Stimulated activated CD4-positive, alpha-beta T cell treated with anti-CD3 and anti-CD28 coated beads, Interleukin-4, amount 100 ng/mL, for 4 hours (primary cell): ENCODE measurements around the gene RBPMS2.
A peak's percentile ranks its signal among the peaks of the same experiment; 100 is the strongest.
"Not testable (repeated sequence)": the region's sequence is repeated elsewhere in the genome, so short reads cannot be mapped to it uniquely, and the experiment has no call there.

Experiments
- DNase-seq, 2 experiments: peaks; one replicate each; pipeline ENCODE4 v3.0.0-alpha.2; 2020

Gene RBPMS2

DNA sequence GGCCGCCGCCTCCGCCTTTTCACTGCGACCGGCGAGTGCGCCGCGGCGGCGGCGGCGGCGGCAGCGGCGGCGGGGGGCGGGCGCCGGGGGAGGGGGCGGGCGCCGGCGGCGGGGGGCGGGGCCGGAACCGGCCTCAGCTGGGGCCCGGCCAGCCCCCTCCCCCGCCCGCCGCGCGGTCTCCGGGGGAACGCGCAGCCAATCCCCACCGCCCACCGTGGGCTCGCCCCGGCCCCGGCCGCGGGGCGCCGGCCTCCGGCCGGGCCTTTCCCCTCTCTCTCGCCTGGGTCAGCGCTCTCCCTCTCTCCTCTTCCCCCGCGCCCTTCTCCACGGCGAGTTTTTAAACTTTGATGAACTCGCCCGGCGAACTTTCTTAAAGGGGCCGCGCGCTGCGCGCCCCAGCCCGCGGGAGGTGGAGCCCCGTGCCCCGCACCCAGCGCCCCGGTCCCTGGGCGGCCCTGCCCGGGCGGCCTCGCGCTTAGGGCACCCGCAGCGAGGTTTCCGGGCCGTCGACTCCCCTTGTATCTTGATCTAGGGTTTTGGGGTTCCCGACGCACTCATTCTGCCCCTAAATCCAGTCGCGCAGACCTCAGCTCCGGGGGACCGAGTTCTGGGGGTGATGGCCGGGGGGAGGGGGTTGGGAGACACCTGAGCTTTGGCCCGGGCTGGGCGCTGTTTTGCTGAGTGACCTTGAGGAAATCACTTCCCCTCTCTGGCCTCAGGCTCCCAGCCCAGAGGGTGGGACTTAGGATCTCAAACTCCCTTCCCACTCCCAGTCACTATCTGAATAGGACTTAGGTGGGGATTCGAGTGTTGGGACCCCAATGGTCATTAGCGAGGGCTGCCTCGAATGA is at the start of gene RBPMS2:
Gene RBPMS2 (minus strand): TSS at position 39 of the 851 bp plus-strand sequence. CDS start 270 bp downstream, outside the sequence.
- DNase-seq: no peak

DNA sequence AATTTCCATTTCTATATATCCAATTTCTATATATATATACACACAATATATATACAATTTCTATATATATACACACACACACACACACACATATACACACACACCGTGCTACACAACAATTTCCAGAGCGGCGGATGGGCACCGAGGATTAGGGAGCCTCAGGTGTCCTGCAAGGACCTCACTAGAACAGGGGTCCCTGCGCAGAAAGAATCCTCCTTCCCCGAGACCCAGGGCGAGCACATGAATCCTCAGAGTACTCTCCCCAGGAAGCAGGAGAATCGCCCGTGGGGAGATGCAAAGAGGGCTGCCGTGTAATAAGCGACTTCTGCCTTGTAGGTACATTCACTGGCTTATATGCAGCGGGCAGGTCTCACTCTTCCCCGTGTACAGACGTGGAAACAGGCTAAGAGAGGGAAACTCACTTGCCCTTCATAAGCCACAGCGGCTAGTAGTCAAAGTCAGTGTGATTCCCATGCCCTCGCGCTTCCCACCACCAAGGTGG is 49.6 kb upstream of the RBPMS2 start:
- DNase-seq: no peak

DNA sequence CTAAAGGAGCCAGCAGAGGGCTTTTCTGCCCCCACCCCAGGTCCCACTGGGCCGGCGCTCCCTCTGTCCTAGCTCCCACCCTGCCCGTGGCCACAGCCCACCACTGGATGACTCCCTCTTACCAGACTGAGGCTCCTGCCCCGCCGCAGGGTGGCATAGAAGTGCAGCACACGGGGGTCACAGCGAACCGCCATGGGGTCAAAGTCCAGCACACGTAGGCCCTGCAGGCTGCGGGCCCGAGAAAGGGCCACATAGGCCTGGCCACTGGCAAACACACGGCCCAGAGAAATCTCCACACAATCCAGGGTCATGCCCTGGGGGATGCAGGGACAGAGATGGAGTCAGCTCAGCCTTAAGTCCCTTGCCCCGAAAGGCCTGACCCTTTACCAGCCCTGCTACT is 41.1 kb upstream of the RBPMS2 start:
- DNase-seq: no peak

DNA sequence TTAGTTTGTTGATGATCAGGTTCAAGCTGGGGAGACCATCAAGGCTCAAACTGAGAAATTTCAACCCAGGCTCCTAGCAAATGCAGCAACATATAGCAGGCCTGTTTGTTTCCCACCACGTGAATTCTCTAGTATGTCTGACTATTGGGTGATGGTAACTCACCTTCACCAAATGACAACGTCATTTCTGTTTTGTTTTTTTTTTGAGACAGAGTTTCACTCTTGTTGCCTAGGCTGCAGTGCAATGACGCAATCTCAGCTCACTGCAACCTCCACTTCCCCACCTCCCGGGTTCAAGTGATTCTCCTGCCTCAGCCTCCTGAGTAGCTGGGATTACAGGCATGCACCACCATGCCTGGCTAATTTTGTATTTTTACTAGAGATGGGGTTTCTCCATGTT is 39.6 kb upstream of the RBPMS2 start:
- not testable (repeated sequence) for DNase-seq

DNA sequence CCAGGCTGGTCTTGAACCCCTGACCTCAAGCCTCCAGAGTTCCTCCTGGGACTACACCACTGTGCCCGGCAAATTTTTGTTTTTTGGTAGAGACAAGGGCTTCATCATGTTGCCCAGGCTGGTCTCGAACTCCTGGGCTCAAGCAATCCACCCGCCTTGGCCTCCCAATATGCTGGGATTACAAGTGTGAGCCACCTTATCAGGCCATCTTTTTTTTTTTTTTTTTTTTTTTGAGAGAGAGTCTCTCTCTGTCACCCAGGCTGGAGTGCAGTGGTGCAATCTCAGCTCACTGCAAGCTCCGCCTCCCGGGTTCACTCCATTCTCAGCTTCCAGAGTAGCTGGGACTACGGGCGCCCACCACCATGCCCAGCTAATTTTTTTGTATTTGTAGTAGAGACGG is 38.9 kb upstream of the RBPMS2 start:
- DNase-seq: not testable (repeated sequence)

DNA sequence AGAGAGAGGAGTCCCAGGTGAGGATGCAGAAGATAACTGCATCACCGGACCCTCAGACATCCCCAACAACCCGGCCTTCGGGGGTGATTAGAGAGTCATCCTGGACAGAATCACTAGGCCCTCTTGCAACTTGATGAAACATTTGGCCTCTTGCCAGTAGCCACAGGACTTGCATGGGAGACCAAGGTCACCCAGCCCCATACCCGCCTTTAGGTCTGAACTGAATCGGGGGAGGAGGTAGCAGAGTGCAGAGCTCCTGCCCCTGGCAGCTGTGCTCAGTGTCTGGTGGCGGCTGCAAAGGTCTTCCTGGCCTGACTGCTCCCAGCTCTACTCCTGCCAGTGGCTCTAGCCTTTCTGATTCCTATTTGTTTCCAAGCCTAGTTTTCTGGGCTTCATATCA is 37.7 kb upstream of the RBPMS2 start:
- no peak for DNase-seq

DNA sequence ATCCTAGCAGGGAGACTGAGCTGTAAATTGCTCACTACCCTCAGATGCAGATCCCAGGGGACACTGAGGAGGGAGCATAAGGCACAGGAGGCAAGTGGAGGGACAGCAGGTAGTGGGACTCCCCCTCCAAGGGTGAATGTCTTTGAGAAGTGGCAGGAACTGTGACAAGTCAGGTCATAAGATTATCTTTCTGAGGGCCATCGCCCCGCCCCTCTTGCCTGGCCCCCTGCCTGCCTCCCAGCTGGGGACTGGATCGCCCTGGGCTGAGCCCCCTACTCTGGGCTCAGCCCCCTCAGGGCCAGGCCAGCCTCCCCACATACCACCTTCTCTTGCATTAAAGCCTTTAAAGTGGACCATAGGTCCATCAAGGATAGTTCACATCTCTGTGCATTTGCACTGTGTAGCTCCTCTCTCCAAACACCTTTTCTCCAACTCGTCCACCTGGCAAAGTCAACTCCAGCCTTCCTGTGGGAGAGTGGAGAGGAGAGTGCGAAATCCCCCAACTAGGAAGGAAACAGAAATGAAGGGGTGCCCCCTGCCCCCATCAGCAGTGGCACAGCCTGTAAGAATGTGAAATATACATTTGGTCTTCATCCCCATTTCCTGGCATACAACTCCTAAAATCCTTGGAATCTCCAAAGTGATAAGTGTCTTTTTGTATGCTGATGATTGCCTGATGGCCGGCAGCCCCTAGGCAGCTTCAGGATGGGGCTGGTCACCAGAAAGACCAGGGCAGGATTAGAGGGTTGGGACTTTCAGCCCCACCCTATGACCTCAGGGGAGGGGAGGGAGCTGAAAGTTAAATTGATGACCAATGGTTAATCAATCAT is 35.3 kb upstream of the RBPMS2 start:
- DNase-seq: no peak

DNA sequence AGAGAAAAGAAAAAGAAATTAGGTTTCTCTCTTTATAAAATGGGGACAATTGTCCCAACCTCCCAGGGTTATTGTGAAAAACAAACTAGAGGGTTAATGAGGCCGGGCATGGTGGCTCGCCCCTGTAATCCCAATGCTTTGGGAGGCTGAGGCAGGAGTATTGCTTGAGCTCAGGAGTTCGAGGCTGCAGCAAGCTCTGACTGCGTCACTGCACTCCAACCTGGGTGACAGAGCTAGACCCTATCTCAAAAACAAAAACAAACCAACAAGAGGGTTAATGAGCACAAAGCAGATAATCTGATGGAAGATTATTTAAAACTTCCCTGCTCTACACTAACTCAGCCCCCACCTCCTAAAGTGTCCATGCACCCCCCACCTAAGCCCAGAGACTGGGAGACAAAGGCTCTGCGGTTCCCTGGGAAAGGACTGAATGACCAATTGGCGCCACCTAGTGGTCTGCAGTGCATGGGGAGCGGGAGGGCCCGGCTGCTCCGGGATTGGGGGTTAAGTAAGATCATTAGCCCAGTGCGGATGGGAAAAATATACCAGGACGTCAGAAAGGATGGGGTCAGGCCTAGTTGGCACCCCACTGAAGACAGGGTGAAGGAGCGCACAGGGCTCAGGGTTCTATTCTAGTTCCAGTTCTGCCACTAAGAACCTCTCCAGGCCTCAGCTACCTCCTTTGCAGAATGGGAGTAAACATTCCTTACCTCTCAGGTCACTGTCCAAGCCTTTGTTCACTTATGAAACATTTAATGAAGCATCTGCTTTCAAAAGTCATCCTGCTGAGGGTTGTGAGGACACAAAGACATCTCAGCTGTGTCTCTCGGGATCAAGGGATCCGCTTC is 34.5 kb upstream of the RBPMS2 start:
- peak; percentile 50 to 69 for DNase-seq

DNA sequence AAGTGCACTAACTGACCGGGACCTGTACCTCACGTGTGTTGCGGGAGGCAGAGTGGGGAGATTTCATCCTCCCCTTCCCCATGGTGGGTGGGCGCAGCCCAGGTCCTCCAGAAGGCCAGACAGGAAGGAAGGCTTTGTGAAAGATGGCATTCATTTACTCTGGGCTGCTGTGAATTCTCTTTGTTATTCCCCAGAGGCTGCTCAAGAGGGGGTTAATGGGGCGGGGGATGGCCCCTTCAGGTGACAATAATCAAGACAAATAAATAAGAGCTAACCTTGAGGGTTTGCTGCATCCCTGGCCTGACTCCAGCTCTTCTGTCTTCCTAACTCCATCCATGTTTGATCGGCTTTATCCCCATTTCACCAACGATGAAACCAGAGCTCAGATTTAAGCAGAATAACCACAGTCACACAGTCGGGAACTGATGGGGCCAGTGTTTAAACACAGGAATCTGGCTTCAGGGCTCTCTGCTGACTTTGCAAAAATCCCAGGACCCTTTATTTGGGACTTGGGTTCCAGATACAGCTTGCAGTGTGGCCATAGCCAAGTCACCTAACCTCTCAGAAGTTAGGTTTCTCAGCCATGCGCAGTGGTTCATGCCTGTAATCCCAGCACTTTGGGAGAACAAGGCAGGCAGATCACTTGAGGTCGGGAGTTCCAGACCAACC is 33.5 kb upstream of the RBPMS2 start:
- DNase-seq: no peak

DNA sequence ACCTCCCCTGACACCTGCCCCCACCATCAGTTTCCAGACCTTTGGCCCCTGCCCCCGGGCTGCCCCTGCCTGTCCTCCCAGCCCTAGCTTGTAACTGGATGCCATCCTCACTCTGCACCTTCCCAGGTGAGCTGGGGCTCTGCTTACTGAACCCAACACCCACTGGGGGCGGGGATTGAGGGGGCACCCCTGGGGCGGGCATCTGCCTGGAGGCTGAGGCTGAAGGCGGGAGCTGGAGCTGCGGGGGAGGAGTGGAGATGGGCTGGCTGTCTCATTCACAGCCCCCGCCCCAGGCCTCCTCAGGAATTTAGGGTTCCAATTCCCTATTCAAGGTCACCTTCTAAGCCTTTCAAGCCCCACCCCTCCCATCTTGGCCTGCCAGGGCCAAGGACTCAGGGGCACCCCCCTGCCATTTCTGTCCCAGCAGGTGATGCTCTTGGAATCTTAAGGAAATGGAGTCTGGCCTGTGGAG is 32.4 kb upstream of the RBPMS2 start:
- no peak for DNase-seq

DNA sequence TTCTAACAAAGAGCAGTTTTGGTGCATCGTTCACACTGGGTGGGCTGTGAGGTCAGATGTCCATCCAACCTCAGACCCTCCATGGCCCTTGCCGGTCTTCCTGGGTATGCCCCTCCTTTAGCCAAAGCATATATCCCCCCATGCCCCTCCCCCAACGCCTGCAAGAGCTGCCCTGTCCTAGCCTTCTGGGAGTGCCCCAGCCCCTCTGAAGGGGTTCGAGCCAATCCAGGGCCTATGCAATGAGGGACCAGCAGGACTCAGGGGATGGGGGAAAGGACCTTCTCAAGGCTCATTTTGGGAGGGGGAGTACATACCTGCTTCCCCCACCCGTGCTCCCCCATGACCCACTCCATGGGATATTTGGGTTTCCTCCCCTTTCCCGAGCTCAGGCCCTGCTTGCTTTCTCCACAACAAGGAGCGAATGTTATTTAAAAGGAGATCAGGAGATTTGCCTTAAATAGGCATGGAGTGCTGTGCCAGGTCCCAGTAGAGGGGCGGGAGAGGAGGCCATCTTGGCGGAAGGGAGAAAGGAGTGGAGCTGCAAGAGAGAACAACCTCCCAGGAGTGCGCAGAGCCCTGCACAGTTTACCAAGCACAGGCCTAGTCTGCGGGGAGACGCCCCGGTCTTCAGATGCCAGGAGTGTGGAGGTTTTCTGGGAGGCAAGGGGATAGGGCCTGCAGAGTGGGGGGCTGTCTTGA is 31.8 kb upstream of the RBPMS2 start:
- no peak for DNase-seq

DNA sequence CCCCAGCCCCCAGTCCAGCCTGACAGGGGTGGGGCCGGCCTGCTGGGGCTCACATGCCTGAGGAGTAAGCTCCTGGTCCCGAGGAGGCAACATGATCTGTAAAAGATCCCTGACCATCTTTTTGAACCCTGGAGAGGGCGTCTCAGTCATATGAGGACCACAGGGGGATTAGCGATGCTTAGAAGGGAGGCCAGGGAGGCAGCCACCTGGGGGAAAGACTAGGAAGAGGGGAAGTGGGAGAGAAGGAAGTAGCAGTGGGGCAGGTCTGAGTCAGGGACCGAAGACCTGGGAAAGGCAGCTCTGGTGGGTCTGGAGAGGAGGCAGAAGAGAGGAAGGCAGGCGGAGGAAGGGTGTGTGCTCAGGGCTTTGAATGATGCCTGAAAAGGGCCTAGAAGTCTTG is 31.1 kb upstream of the RBPMS2 start:
- DNase-seq: no peak

DNA sequence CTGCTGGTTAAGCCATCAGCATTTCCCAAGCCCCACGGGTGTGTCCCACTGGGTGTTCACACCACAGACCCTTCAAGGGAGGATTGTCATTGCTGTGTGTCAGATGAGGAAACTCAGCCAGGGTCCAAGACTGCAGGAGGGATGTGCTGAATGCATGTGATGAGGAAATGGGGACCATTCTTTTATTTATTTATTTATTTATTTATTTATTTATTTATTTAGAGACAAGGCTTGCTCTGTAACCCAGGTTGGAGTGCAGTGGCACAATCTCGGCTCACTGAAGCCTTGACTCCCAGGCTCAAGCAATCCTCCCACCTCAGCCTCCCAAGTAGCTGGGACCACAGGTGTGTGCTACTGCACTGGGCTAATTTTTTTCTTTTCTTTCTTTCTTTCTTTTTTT is 29.2 kb upstream of the RBPMS2 start:
- DNase-seq: no peak

DNA sequence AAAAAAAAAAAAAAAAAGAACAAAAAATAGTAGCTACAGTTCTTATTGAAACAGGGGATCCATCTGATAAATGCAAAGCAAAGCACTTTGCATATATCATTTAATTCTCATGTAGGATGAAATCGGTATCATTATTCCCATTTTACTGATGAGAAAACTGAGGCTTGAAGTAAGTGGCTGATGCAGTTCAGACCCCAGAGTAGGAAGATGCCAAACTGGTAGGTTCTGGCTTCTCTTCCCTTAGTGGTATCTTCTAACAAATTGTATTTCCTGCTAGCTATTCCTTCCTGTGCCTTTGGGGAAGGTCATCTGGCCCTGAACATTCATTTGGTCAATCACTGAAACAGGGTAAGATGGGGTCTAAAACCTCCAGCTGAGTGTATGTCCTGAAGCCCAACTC is 28.1 kb upstream of the RBPMS2 start:
- DNase-seq: no peak

DNA sequence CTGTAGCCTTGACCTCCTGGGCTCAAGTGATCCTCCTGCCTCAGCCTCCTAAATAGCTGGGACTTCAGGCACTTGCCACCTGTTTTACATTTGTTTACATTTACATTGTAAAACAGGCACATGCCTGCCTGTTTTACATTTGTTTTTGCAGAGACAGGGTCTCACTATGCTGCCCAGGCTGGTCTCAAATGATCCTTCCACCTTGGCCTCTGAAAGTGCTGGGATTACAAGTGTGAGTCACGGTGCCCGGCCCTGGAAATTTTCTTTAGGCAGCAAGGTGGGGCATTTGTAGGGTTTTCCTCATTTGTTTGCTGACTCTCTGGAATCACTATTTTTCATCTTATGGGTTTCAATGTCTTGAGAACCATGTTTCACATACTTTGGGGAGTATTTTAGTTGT is 25.1 kb upstream of the RBPMS2 start:
- no peak for DNase-seq

DNA sequence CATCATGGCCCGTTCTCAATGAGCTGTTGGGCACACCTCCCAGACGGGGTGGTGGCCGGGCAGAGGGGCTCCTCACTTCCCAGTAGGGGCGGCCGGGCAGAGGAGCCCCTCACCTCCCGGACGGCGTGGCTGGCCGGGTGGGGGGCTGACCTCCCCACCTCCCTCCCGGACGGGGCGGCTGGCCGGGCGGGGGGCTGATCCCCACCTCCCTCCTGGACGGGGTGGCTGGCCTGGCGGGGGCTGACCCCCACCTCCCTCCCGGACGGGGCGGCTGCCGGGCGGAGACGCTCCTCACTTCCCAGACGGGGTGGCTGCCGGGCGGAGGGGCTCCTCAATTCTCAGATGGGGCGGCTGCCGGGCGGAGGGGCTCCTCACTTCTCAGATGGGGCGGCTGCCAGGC is 23.5 kb upstream of the RBPMS2 start:
- DNase-seq: not testable (repeated sequence)

DNA sequence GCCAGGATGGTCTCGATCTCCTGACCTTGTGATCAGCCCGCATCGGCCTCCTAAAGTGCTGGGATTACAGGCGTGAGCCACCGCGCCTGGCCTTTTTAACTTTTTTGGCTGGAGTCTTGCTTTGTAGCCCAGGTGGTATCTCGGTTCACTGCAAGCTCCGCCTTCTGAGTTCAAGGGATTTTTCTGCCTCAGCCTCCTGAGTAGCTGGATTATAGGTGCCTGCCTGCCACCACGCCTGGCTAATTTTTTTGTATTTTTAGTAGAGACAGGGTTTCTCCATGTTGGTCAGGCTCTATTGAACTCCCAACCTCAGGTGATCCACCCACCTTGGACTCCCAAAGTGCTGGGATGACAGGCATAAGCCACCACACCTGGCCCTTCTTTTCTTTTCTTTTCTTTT is 20.5 kb upstream of the RBPMS2 start:
- DNase-seq: not testable (repeated sequence)

DNA sequence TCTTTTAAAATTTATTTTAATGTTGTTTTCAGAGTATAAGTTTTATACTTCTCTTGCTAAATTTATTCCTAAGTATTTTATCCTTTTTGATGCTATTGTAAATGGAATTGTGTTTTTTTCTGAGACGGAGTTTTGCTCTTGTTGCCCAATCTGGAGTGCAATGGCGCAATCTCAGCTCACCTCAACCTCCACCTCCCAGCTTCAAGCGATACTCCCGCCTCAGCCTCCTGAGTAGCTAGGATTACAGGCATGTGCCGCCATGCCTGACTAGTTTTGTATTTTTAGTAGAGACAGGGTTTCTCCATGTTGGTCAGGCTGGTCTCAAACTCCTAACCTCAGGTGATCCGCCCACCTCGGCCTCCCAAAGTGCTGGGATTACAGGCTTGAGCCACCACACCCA is 19.9 kb upstream of the RBPMS2 start:
- DNase-seq: not testable (repeated sequence)

DNA sequence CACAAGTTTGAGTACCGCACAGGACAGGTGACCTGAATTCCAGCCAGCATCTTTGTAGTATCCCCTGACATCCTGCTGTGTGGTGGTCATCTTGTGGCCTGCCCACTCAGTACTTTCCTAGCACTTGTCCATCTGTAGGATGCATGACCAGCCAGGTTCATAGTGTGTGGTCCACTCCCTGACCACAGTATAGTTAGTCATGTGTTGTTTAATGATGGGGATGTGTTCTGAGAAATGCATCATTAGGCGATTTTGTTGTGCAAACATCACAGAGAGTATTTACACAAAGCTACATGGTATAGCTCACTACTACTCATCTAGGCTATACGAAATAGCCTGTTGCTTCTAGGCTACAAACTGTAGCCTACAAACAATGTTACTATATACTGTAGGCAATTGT is 16.9 kb upstream of the RBPMS2 start:
- no peak for DNase-seq

DNA sequence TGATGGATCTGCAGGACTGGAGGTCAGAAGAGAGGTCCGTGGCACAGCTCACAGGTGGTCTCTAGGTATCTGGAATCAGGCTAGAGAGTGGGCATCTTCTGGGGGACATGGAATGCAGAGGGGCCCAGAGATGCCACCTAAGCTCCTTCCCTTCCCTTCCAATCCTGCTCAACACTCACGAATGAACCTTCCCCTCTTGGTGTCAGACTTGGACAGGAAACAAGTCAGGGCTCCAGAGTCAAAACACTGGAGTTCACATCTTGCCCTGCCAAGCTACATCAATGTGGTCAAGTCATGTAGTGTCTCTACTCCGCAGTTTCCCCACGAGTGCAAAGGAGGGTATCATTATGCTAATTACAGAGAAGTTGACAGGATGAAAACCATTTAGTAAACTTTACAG is 16.0 kb upstream of the RBPMS2 start:
- no peak for DNase-seq

DNA sequence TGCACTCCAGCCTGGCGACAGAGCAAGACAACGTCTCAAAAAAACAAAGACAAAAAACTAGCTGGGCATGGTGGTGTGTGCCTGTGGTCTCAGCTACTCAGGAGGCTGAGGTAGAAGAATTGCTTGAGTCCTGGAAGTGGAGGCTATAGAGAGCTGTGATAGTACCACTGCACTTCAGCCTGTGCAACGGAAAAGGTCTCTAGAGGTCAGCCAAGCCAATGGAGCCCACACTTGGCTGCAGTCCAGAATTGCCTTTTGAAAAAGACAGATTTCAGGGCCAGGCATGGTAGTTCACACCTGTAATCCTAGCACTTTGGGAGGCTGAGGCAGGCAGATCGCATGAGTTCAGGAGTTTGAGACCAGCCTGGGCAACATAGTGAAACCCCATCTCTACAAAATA is 8.4 kb upstream of the RBPMS2 start:
- no peak for DNase-seq

DNA sequence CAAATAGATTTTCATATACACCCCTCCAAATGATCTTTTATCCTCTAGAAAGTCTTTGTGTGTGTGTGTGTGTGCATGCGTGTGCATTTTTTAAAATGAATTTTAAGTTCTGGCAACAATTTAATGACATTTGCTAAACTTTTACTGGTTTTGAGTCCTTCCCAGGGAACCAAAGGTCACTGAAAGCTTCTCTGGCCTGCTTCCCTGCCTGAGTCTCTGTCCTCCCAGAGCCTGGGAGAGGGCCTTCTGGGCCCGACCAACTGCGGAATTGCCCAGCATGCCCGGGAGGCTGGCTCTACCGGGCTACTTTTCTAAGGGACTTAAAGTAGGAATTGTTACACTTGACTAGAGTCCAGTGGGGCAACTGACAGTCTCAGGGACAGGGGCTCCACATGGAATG is 7.4 kb upstream of the RBPMS2 start:
- no peak for DNase-seq
